Nephron (organoid): ENCODE data around the gene WDR90.
A peak's percentile ranks its signal among the peaks of the same experiment; 100 is the strongest.

Experiments used
- H3K27ac Mint-ChIP-seq, 3 experiments: 2 replicates each; pipeline ENCODE4 v1.8.0; 2020; ENCODE audit warnings: mixed read lengths in 3 of 3, mild to moderate bottlenecking in 2 of 3, moderate library complexity in 1 of 3
- H3K27me3 Mint-ChIP-seq: 2 replicates; pipeline ENCODE4 v1.8.0; 2021; ENCODE audit warnings: low read depth, mild to moderate bottlenecking, moderate library complexity, mixed read lengths
- H3K36me3 Mint-ChIP-seq: 2 replicates; pipeline ENCODE4 v1.8.0; 2020; ENCODE audit warnings: low read depth, mixed read lengths
- H3K4me1 Mint-ChIP-seq: 2 replicates; pipeline ENCODE4 v1.8.0; 2020; ENCODE audit warnings: mixed read lengths
- H3K4me3 Mint-ChIP-seq, 3 experiments: 2 replicates each; pipeline ENCODE4 v1.8.0; 2020; ENCODE audit warnings: mild to moderate bottlenecking in 3 of 3, mixed read lengths in 3 of 3, moderate library complexity in 2 of 3
- H3K9me3 Mint-ChIP-seq: 2 replicates; pipeline ENCODE4 v1.8.0; 2020; ENCODE audit warnings: mixed read lengths
- CTCF ChIP-seq, 3 experiments: fragments of 200-600 bp; sonication (generic); IDR thresholded peaks; one replicate each; pipeline ENCODE4 v1.5.0; 2021; ENCODE audit warnings: antibody characterized with exemption in 3 of 3; ENCODE audit not compliant: unreplicated experiment in 3 of 3

Gene WDR90

GRCh38 chr16:635573-636205 is 13.5 kb upstream of the WDR90 start:
- H3K27me3 Mint-ChIP-seq, result peaks cover 5% of the 10 kb centered on the region
- no peaks in the 10 kb centered on the region for H3K36me3 Mint-ChIP-seq
- H3K9me3 Mint-ChIP-seq, result no peaks in the 10 kb centered on the region
- peak overlapping the region; percentile 43 to 97 (median 96) for H3K4me3 Mint-ChIP-seq
- H3K27ac Mint-ChIP-seq, result no peak overlapping the region
- TF ChIP-seq CTCF (IDR thresholded peaks at IDR 0.05; ENCODE audit: unreplicated experiment in 3 of 3), result no peak
- H3K4me1 Mint-ChIP-seq, result peaks cover 7% of the 10 kb centered on the region

- Mint-ChIP-seq H3K36me3 (no peaks in the 10 kb centered on the region), H3K9me3 (no peaks in the 10 kb centered on the region), H3K4me3 (peak within 1 kb of the TSS; percentile 96 to 97 (median 96)), H3K27ac (peak within 1 kb of the TSS; percentile 95 to 98 (median 98)), H3K4me1 (peaks cover 7% of the 10 kb centered on the region), H3K27me3 (peaks cover 5% of the 10 kb centered on the region)
- no peak for TF ChIP-seq CTCF (IDR thresholded peaks at IDR 0.05; ENCODE audit: unreplicated experiment in 3 of 3)
These were observed 12.7 kb upstream of the WDR90 start, which contains the start of gene METTL26 for GRCh38 chr16:636206-637080. TSS of gene METTL26 (minus strand) at chr16:636305. CDS start at chr16:636290, 15 bp downstream.

- H3K27me3 Mint-ChIP-seq, result peaks cover 5% of the 10 kb centered on the region
- peak overlapping the region; percentile 95 to 98 (median 98) for H3K27ac Mint-ChIP-seq
- H3K36me3 Mint-ChIP-seq, result no peaks in the 10 kb centered on the region
- no peak for TF ChIP-seq CTCF (IDR thresholded peaks at IDR 0.05; ENCODE audit: unreplicated experiment in 3 of 3)
- peak overlapping the region; percentile 96 to 97 (median 96) for H3K4me3 Mint-ChIP-seq
- H3K9me3 Mint-ChIP-seq, result no peaks in the 10 kb centered on the region
- peaks cover 3% of the 10 kb centered on the region for H3K4me1 Mint-ChIP-seq
These were observed 11.8 kb upstream of the WDR90 start for GRCh38 chr16:637081-638018.

GRCh38 chr16:638034-638543 is 11.1 kb upstream of the WDR90 start:
- no peak for TF ChIP-seq CTCF (IDR thresholded peaks at IDR 0.05; ENCODE audit: unreplicated experiment in 3 of 3)
- peaks cover 5% of the 10 kb centered on the region for H3K27me3 Mint-ChIP-seq
- peak overlapping the region; percentile 67 to 76 (median 68) for H3K4me3 Mint-ChIP-seq
- H3K9me3 Mint-ChIP-seq, result no peaks in the 10 kb centered on the region
- H3K27ac Mint-ChIP-seq, result peak overlapping the region in 2 of 3 experiments; percentile 7 to 60
- peaks cover 3% of the 10 kb centered on the region for H3K4me1 Mint-ChIP-seq
- H3K36me3 Mint-ChIP-seq, result no peaks in the 10 kb centered on the region

GRCh38 chr16:638836-639235 is 10.3 kb upstream of the WDR90 start:
- Mint-ChIP-seq H3K4me1 (peaks cover 3% of the 10 kb centered on the region), H3K4me3 (peak overlapping the region; percentile 38 to 60 (median 43)), H3K27me3 (peaks cover 9% of the 10 kb centered on the region), H3K9me3 (no peaks in the 10 kb centered on the region), H3K36me3 (no peaks in the 10 kb centered on the region), H3K27ac (peak overlapping the region in 2 of 3 experiments; percentile 44 to 57)
- no peak for TF ChIP-seq CTCF (IDR thresholded peaks at IDR 0.05; ENCODE audit: unreplicated experiment in 3 of 3)
